Endothelial cell of umbilical vein (primary cell): ENCODE data around the gene RGS6. TPM values are rescaled to one million over a fixed set of nuclear protein-coding genes. Genes with fewer than 3 reads are reported as not detected.

Source experiments
- BruUV-seq: library from RNA; stranded (reverse); fragments of 400-500 nt; replicated peaks from 2 replicates; lab custom pipeline; 2021; lab: Mats Ljungman, UMichigan
- CTCF ChIA-PET: fragments of 300-600, 350-600 bp; sonication (Branson Sonifier 250); formaldehyde crosslinking; loops from one replicate; lab custom pipeline; 2021; ENCODE audit warnings: antibody characterized with exemption, inconsistent platforms; lab: Charles Lee
- POLR2A ChIA-PET: fragments of 300-600, 350-600 bp; sonication (Branson Sonifier 250); formaldehyde crosslinking; loops from one replicate; lab custom pipeline; 2021; ENCODE audit warnings: antibody characterized with exemption, inconsistent platforms; lab: Charles Lee
- DNase-seq: peaks from one replicate; pipeline ENCODE4 v3.0.0-alpha.2; 2011; ENCODE audit warnings: low read depth, low spot score
- FAIRE-seq: peaks from 2 replicates; lab custom pipeline; 2011; peaks lifted over from hg19 to GRCh38; lab: Jason Lieb, UNC
- H2AFZ ChIP-seq: 2 replicates; pipeline ENCODE4 v1.6.0; 2012; ENCODE audit warnings: low read depth, low read length, control low read depth, inconsistent platforms
- H3K27ac ChIP-seq: 2 replicates; pipeline ENCODE4 v1.5.1; 2011; ENCODE audit warnings: low read depth, mild to moderate bottlenecking, control low read depth, low read length, moderate library complexity; ENCODE audit not compliant: insufficient read depth
- H3K27me3 ChIP-seq, 2 experiments: 2 replicates each; pipeline versions ENCODE4 v1.6.0 to v1.6.1; 2011; ENCODE audit warnings: low read length in 2 of 2, mixed read lengths in 1 of 2; ENCODE audit not compliant: control insufficient read depth in 2 of 2, insufficient read depth in 2 of 2
- H3K36me3 ChIP-seq, 2 experiments: 2 replicates in 1 of 2; 3 replicates in 1 of 2; pipeline ENCODE4 v1.5.1; 2011; ENCODE audit warnings: low read length in 2 of 2, mild to moderate bottlenecking in 1 of 2, moderate library complexity in 1 of 2; ENCODE audit not compliant: control insufficient read depth in 2 of 2, insufficient read depth in 2 of 2; ENCODE audit errors: extremely low read depth in 1 of 2
- H3K4me1 ChIP-seq: 3 replicates; pipeline ENCODE4 v1.5.1; 2011; ENCODE audit warnings: mild to moderate bottlenecking, low read length; ENCODE audit not compliant: control insufficient read depth, insufficient read depth; ENCODE audit errors: extremely low read depth
- H3K4me2 ChIP-seq: 2 replicates; pipeline ENCODE4 v1.6.1; 2011; ENCODE audit warnings: low read length, control low read depth, mixed read lengths; ENCODE audit not compliant: insufficient read depth
- H3K4me3 ChIP-seq, 3 experiments: fragments of 200-600 bp in 1 of 3; sonication (generic), shearing (Covaris generic) in 1 of 3; replicated peaks in 1 of 3; 2 replicates each; pipeline ENCODE4 v1.5.1; 2011 to 2016; ENCODE audit warnings: control low read depth in 3 of 3, low read length in 3 of 3, mild to moderate bottlenecking in 2 of 3, inconsistent platforms in 1 of 3, low read depth in 1 of 3, moderate library complexity in 1 of 3; ENCODE audit not compliant: insufficient read depth in 1 of 3
- H3K79me2 ChIP-seq: 2 replicates; pipeline ENCODE4 v1.6.0; 2012; ENCODE audit warnings: low read length, inconsistent platforms; ENCODE audit not compliant: control insufficient read depth, insufficient read depth
- H3K9ac ChIP-seq: replicated peaks from 2 replicates; pipeline ENCODE3; 2011; ENCODE audit warnings: low read length, control low read depth; ENCODE audit not compliant: insufficient read depth; ENCODE audit errors: extremely low read depth
- H3K9me1 ChIP-seq: replicated peaks from 3 replicates; pipeline ENCODE4 v1.6.0; 2011; ENCODE audit warnings: mild to moderate bottlenecking, low read length; ENCODE audit not compliant: control insufficient read depth, insufficient read depth; ENCODE audit errors: extremely low read depth
- H3K9me3 ChIP-seq: replicated peaks from 2 replicates; pipeline ENCODE4 v1.5.1; 2012; ENCODE audit warnings: low read length, inconsistent platforms; ENCODE audit not compliant: control insufficient read depth, insufficient read depth
- H4K20me1 ChIP-seq: replicated peaks from 2 replicates; pipeline ENCODE3; 2011; ENCODE audit warnings: mild to moderate bottlenecking, low read length; ENCODE audit not compliant: control insufficient read depth, insufficient read depth; ENCODE audit errors: extremely low read depth
- EZH2 ChIP-seq: IDR thresholded peaks from 2 replicates; pipeline ENCODE4 v1.6.1; 2012; ENCODE audit warnings: borderline replicate concordance, low read depth, mild to moderate bottlenecking, moderate library complexity, low read length, inconsistent platforms; ENCODE audit not compliant: severe bottlenecking
- FOS ChIP-seq: IDR thresholded peaks from 2 replicates; pipeline ENCODE4 v1.6.1; 2011; ENCODE audit warnings: mild to moderate bottlenecking, low read length, moderate library complexity, borderline replicate concordance; ENCODE audit not compliant: insufficient read depth
- GATA2 ChIP-seq: IDR thresholded peaks from 2 replicates; pipeline ENCODE4 v1.7.0; 2011; ENCODE audit warnings: low read depth, mild to moderate bottlenecking, moderate library complexity, mixed read lengths, low read length; ENCODE audit not compliant: insufficient read length, insufficient read depth
- JUN ChIP-seq: IDR thresholded peaks from 2 replicates; pipeline ENCODE4 v1.6.1; 2011; ENCODE audit warnings: borderline replicate concordance, low read depth; ENCODE audit not compliant: insufficient read length, insufficient read depth
- MYC ChIP-seq: IDR thresholded peaks from one replicate; pipeline ENCODE4 v1.6.1; 2011; ENCODE audit warnings: mild to moderate bottlenecking, low read depth, low read length
- POLR2A ChIP-seq: IDR thresholded peaks from 2 replicates; pipeline ENCODE4 v1.6.1; 2012; ENCODE audit warnings: low read depth, mild to moderate bottlenecking, control low read depth, low read length
- POLR2AphosphoS5 ChIP-seq: IDR thresholded peaks from 2 replicates; pipeline ENCODE4 v1.6.1; 2012; ENCODE audit warnings: low read depth, mild to moderate bottlenecking, control low read depth, low read length, moderate library complexity; ENCODE audit not compliant: insufficient read depth
- dilution Hi-C: fragments of 300-500 bp; cut with MboI; formaldehyde crosslinking; loops from one replicate; pipeline ENCODE4 v1.15.0; 2019; ENCODE audit warnings: low sequenced_read_pairs; ENCODE audit not compliant: extremely low pct_ligation_motif_present
- intact Hi-C: fragments of 100-400 bp; cut with micrococcal nuclease; formaldehyde crosslinking; loops from one replicate; pipeline ENCODE4 v1.10.0; 2022
- polyA plus RNA-seq, 4 experiments: library from polyadenylated mRNA; depleted of rRNA in 3 of 4; stranded (reverse) in 3 of 4; unstranded in 1 of 4; fragments of >200 nt; gene quantifications; 2 replicates each; pipeline versions ENCODE4 v1.2.1 to v1.2.3, GENCODE V29; 2011 to 2012; ENCODE audit warnings: missing spikeins in 1 of 4
- total RNA-seq: library from RNA; stranded (reverse); gene quantifications from 2 replicates; pipeline ENCODE4 v1.2.3, GENCODE V29; 2021
- TF ChIP-seq, protein P1 (sequence below): IDR thresholded peaks from 2 replicates; pipeline ENCODE4 v1.6.1; 2011; ENCODE audit not compliant: insufficient read depth, insufficient read length
- TF ChIP-seq, protein P2 (sequence below), 2 donors: IDR thresholded peaks; 1 replicate in 1 of 2; 2 replicates in 1 of 2; pipeline ENCODE4 v1.5.1; 2011; ENCODE audit warnings: low read length in 2 of 2, mild to moderate bottlenecking in 2 of 2, moderate library complexity in 2 of 2, control low read depth in 1 of 2, inconsistent platforms in 1 of 2, low read depth in 1 of 2; ENCODE audit not compliant: insufficient read depth in 1 of 2; ENCODE audit errors: extremely low read depth in 1 of 2

RGS6 gene
- total and polyA plus RNA-seq, 2 donors (not counting 3 experiments of a cell fraction or from before 2014, with no cell fraction given), result not detected

GRCh38 chr14:72565917-72566316 is 633.7 kb downstream of the RGS6 start:
- H3K27ac ChIP-seq, result no peak overlapping the region
- CTCF ChIA-PET, result interaction anchor here (0.9 kb wide), 1 partner anchor 52 kb away, joined by 3 read pairs; no protein-coding TSS in a partner anchor
- dilution Hi-C loops (no loop called here), intact Hi-C loops (no loop called here)
- H3K36me3 ChIP-seq, result no peaks in the 10 kb centered on the region
- DNase-seq (no peak), FAIRE-seq (no peak)
- H3K4me2 ChIP-seq, result no peak overlapping the region
- H2AFZ ChIP-seq, result no peak overlapping the region
- H3K9ac ChIP-seq, result no peak overlapping the region
- H3K79me2 ChIP-seq, result no peaks in the 10 kb centered on the region
- POLR2A ChIA-PET, result no interaction called here
- H3K9me3 ChIP-seq, result no peaks in the 10 kb centered on the region
- H4K20me1 ChIP-seq, result no peaks in the 10 kb centered on the region
- H3K9me1 ChIP-seq, result no peaks in the 10 kb centered on the region
- BruUV-seq, result no TSS peak
- no peaks in the 10 kb centered on the region for H3K4me1 ChIP-seq
- no peaks in the 10 kb centered on the region for H3K27me3 ChIP-seq
- H3K4me3 ChIP-seq, result no peak overlapping the region
- TF ChIP-seq, protein P1, sequence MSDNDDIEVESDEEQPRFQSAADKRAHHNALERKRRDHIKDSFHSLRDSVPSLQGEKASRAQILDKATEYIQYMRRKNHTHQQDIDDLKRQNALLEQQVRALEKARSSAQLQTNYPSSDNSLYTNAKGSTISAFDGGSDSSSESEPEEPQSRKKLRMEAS, result no peak
- no peak for TF ChIP-seq EZH2
- TF ChIP-seq, protein P2, sequence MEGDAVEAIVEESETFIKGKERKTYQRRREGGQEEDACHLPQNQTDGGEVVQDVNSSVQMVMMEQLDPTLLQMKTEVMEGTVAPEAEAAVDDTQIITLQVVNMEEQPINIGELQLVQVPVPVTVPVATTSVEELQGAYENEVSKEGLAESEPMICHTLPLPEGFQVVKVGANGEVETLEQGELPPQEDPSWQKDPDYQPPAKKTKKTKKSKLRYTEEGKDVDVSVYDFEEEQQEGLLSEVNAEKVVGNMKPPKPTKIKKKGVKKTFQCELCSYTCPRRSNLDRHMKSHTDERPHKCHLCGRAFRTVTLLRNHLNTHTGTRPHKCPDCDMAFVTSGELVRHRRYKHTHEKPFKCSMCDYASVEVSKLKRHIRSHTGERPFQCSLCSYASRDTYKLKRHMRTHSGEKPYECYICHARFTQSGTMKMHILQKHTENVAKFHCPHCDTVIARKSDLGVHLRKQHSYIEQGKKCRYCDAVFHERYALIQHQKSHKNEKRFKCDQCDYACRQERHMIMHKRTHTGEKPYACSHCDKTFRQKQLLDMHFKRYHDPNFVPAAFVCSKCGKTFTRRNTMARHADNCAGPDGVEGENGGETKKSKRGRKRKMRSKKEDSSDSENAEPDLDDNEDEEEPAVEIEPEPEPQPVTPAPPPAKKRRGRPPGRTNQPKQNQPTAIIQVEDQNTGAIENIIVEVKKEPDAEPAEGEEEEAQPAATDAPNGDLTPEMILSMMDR (IDR thresholded peaks at IDR 0.05; ENCODE audit: extremely low read depth in 1 of 2, insufficient read depth in 1 of 2, low read depth in 1 of 2, low read length in 2 of 2), result no peak
- no peak for TF ChIP-seq MYC
- no peak for TF ChIP-seq POLR2A
- no peak for TF ChIP-seq POLR2AphosphoS5
- no peak for TF ChIP-seq FOS
- no peak for TF ChIP-seq JUN
- no peak for TF ChIP-seq GATA2
